SK-N-MC (cell line): ENCODE measurements around the gene VSTM5.

Experiments
- EZH2 ChIP-seq: fragments of 200-600 bp; sonication (generic); IDR thresholded peaks from one replicate; pipeline ENCODE4 v1.6.1; 2017; ENCODE audit warnings: antibody characterized with exemption
- FOXP2 ChIP-seq: optimal IDR thresholded peaks from 2 replicates; pipeline ENCODE3; 2011; ENCODE audit warnings: mild to moderate bottlenecking, moderate library complexity; ENCODE audit not compliant: insufficient read depth; ENCODE audit errors: extremely low read length, control extremely low read depth
- POLR2AphosphoS5 ChIP-seq: IDR thresholded peaks from 2 replicates; pipeline ENCODE4 v1.6.1; 2012; ENCODE audit warnings: mild to moderate bottlenecking, low read depth, low read length, borderline replicate concordance

DNA sequence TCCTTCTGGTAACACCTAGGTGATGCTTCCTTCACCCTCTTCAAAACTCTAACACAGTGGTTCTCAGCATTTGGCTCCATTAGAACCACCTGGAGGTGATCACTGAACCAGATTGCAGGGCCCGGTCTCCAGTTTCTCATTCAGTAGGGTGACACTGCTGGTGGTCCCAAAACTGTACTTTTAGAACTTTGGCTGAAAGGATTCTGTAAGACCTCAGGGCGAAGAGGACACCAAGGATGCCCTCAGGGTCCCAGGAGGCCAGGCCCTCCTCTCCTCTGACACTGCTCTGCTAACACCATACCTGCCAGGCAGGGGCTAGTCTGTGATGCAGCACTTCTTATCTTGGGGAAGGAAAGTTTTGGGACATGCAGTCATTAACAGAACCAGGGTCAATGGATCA is 9.0 kb downstream of the VSTM5 start:
- TF ChIP-seq POLR2AphosphoS5 (no peak), EZH2 (no peak), FOXP2 (no peak)
